Lower leg skin (tissue), 3 donors: ENCODE measurements around the gene JMJD1C.

Experiments used
- POLR2A ChIP-seq, 2 donors: fragments of 450-650 bp; IDR thresholded peaks; one replicate each; pipeline ENCODE4 v1.6.1; 2016 to 2017; ENCODE audit warnings: antibody characterized with exemption in 2 of 2, mild to moderate bottlenecking in 1 of 2, moderate library complexity in 1 of 2
- TF ChIP-seq, protein P1 (sequence below), 3 donors: fragments of 450-650 bp; IDR thresholded peaks; one replicate each; pipeline ENCODE4 v1.5.1; 2016; ENCODE audit warnings: antibody characterized with exemption in 3 of 3, mild to moderate bottlenecking in 3 of 3, moderate library complexity in 2 of 3

DNA sequence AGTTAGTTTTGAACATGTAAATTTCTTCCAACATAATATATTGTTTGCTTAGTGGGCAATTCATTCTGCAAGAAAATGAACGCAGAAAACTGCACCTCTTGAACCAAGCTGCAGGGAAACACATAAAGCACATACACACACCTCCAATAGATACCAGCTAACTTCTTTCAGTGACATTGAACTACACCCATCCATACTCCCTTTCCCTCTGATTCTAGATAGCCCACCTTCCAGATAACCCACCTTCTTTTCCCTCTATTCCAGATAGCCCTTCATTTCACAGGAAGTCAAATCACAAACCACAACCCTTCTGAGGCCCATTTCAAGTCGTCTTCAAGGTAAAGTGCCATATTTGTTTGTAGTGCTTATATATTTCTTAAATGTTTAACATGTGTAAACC, 304.2 kb downstream of the JMJD1C start:
- TF ChIP-seq POLR2A (IDR thresholded peaks at IDR 0.05) = no peak
- TF ChIP-seq, protein P1, sequence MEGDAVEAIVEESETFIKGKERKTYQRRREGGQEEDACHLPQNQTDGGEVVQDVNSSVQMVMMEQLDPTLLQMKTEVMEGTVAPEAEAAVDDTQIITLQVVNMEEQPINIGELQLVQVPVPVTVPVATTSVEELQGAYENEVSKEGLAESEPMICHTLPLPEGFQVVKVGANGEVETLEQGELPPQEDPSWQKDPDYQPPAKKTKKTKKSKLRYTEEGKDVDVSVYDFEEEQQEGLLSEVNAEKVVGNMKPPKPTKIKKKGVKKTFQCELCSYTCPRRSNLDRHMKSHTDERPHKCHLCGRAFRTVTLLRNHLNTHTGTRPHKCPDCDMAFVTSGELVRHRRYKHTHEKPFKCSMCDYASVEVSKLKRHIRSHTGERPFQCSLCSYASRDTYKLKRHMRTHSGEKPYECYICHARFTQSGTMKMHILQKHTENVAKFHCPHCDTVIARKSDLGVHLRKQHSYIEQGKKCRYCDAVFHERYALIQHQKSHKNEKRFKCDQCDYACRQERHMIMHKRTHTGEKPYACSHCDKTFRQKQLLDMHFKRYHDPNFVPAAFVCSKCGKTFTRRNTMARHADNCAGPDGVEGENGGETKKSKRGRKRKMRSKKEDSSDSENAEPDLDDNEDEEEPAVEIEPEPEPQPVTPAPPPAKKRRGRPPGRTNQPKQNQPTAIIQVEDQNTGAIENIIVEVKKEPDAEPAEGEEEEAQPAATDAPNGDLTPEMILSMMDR (IDR thresholded peaks at IDR 0.05) = no peak
